Astrocyte of the cerebellum (primary cell): ENCODE results near the gene CUL1.

Source experiments
- DNase-seq: peaks from one replicate; pipeline ENCODE4 v3.0.0-alpha.2; 2011; ENCODE audit warnings: low read depth
- H3K4me3 ChIP-seq: 2 replicates; pipeline ENCODE4 v1.5.1; 2011; ENCODE audit warnings: mild to moderate bottlenecking, low read depth, low read length, moderate library complexity
- CTCF ChIP-seq: IDR thresholded peaks from 2 replicates; pipeline ENCODE4 v1.5.1; 2012; ENCODE audit warnings: low read length, low read depth, moderate library complexity, mild to moderate bottlenecking; ENCODE audit errors: missing control alignments
- in situ Hi-C: cut with HindIII; loops from 2 replicates; pipeline ENCODE4 v1.10.0; 2017; ENCODE audit warnings: low sequenced_read_pairs

CUL1 gene

GRCh38 chr7:148727501-148728278, 29.0 kb downstream of the CUL1 start:
- no peak overlapping the region for H3K4me3 ChIP-seq
- in situ Hi-C loops: no loop called here
- no peak for TF ChIP-seq CTCF
- no peak for DNase-seq

GRCh38 chr7:148729984-148730733, 31.5 kb downstream of the CUL1 start:
- no peak overlapping the region for H3K4me3 ChIP-seq
- no peak for DNase-seq
- in situ Hi-C loops: no loop called here
- TF ChIP-seq CTCF: no peak

GRCh38 chr7:148732862-148733261, 34.2 kb downstream of the CUL1 start:
- in situ Hi-C loops: no loop called here
- H3K4me3 ChIP-seq: no peak overlapping the region
- no peak for DNase-seq
- no peak for TF ChIP-seq CTCF

GRCh38 chr7:148733496-148733895, 34.8 kb downstream of the CUL1 start:
- DNase-seq: no peak
- in situ Hi-C loops: no loop called here
- no peak overlapping the region for H3K4me3 ChIP-seq
- TF ChIP-seq CTCF: no peak

- no peak for DNase-seq
- in situ Hi-C loops: no loop called here
- H3K4me3 ChIP-seq: no peak overlapping the region
- TF ChIP-seq CTCF: no peak
Measured at GRCh38 chr7:148735141-148735540, 36.4 kb downstream of the CUL1 start.

GRCh38 chr7:148735967-148736366, 37.3 kb downstream of the CUL1 start:
- no peak overlapping the region for H3K4me3 ChIP-seq
- in situ Hi-C loops: no loop called here
- TF ChIP-seq CTCF: no peak
- DNase-seq: no peak
